B cell (primary cell): ENCODE measurements around the gene DRAM2. TPM values are rescaled to one million over a fixed set of nuclear protein-coding genes. Genes with fewer than 3 reads are reported as not detected.

Source experiments
- ATAC-seq: fragments of 200-7000 bp; cut with Tn5 transposase; one replicate; pipeline ENCODE4 v1.10.0; 2021; ENCODE audit warnings: low read depth, mild to moderate bottlenecking, moderate number of reproducible peaks, moderate library complexity
- CTCF ChIA-PET: fragments of 350-600 bp; sonication (Branson Sonifier 250); formaldehyde crosslinking; loops from one replicate; lab custom pipeline; 2021; ENCODE audit warnings: antibody characterized with exemption, inconsistent platforms; lab: Charles Lee
- POLR2A ChIA-PET: fragments of 350-600 bp; sonication (Branson Sonifier 250); formaldehyde crosslinking; loops from one replicate; lab custom pipeline; 2021; ENCODE audit warnings: antibody characterized with exemption; lab: Charles Lee
- DNase-seq: peaks from one replicate; pipeline ENCODE4 v3.0.0; 2013
- H2AFZ ChIP-seq: 2 replicates; pipeline ENCODE4 v1.6.1; 2012; ENCODE audit warnings: mild to moderate bottlenecking, low read depth, low read length; ENCODE audit not compliant: insufficient read depth, poor library complexity, severe bottlenecking
- H3K27ac ChIP-seq, 2 donors: 1 replicate in 1 of 2; 2 replicates in 1 of 2; pipeline ENCODE4 v1.5.1; 2012 to 2013; ENCODE audit warnings: low read length in 2 of 2, mild to moderate bottlenecking in 2 of 2, moderate library complexity in 1 of 2
- H3K27me3 ChIP-seq, 4 experiments: fragments of 200-600 bp in 1 of 4; sonication (generic) in 1 of 4; replicated peaks in 1 of 4; 1 replicate in 2 of 4; 2 replicates in 2 of 4; pipeline versions ENCODE4 v1.6.1 to v1.7.0; 2013 to 2016; ENCODE audit warnings: low read length in 3 of 4, mild to moderate bottlenecking in 2 of 4, mixed read lengths in 1 of 4, moderate library complexity in 1 of 4; ENCODE audit not compliant: insufficient read depth in 4 of 4, control insufficient read depth in 3 of 4; ENCODE audit errors: control extremely low read depth in 1 of 4
- H3K36me3 ChIP-seq, 2 experiments: replicated peaks in 1 of 2; 1 replicate in 1 of 2; 2 replicates in 1 of 2; pipeline versions ENCODE4 v1.6.1 to v1.7.1; 2013; ENCODE audit warnings: low read length in 1 of 2; ENCODE audit not compliant: insufficient read depth in 2 of 2, control insufficient read depth in 1 of 2; ENCODE audit errors: control extremely low read depth in 1 of 2, extremely low read depth in 1 of 2
- H3K4me1 ChIP-seq, 2 donors: fragments of 200-600 bp in 1 of 2; sonication (generic) in 1 of 2; 1 replicate in 1 of 2; 2 replicates in 1 of 2; pipeline versions ENCODE4 v1.5.1 to v1.6.1; 2013 to 2017; ENCODE audit warnings: low read length in 2 of 2; ENCODE audit not compliant: control insufficient read depth in 2 of 2, insufficient read depth in 2 of 2
- H3K4me2 ChIP-seq: replicated peaks from 2 replicates; pipeline ENCODE3; 2012; ENCODE audit warnings: mild to moderate bottlenecking, low read depth, low read length; ENCODE audit not compliant: poor library complexity, severe bottlenecking
- H3K4me3 ChIP-seq, 5 experiments: fragments of 200-600 bp in 1 of 5; sonication (generic) in 1 of 5; 1 replicate in 3 of 5; 2 replicates in 2 of 5; pipeline versions ENCODE4 v1.5.1 to v1.7.0; 2011 to 2016; ENCODE audit warnings: low read length in 4 of 5, mild to moderate bottlenecking in 4 of 5, low read depth in 2 of 5, control low read depth in 1 of 5, moderate library complexity in 1 of 5; ENCODE audit not compliant: insufficient read depth in 1 of 5; ENCODE audit errors: control extremely low read depth in 1 of 5, extremely low read depth in 1 of 5
- H3K79me2 ChIP-seq: fragments of 200-600 bp; sonication (generic); one replicate; pipeline ENCODE4 v1.6.0; 2016; ENCODE audit warnings: low read length; ENCODE audit not compliant: control insufficient read depth, insufficient read depth
- H3K9ac ChIP-seq: fragments of 200-600 bp; sonication (generic); 2 replicates; pipeline ENCODE4 v1.6.1; 2017; ENCODE audit warnings: mild to moderate bottlenecking, low read length, moderate library complexity
- H3K9me3 ChIP-seq, 3 donors: one replicate each; pipeline versions ENCODE4 v1.6.1 to v1.7.1; 2013; ENCODE audit warnings: low read length in 2 of 3; ENCODE audit not compliant: control insufficient read depth in 2 of 3, insufficient read depth in 1 of 3; ENCODE audit errors: control extremely low read depth in 1 of 3
- H4K20me1 ChIP-seq: 2 replicates; pipeline ENCODE4 v1.6.0; 2012; ENCODE audit warnings: mild to moderate bottlenecking, low read length; ENCODE audit not compliant: insufficient read depth, control insufficient read depth, poor library complexity, severe bottlenecking
- H3K27ac Mint-ChIP-seq: one replicate; pipeline ENCODE4 v1.8.0; 2021; ENCODE audit warnings: mixed read lengths
- H3K27me3 Mint-ChIP-seq: one replicate; pipeline ENCODE4 v1.8.0; 2021; ENCODE audit warnings: mixed read lengths
- H3K4me1 Mint-ChIP-seq: one replicate; pipeline ENCODE4 v1.8.0; 2021; ENCODE audit warnings: mixed read lengths
- H3K4me3 Mint-ChIP-seq: one replicate; pipeline ENCODE4 v1.8.0; 2021; ENCODE audit warnings: mixed read lengths
- H3K9me3 Mint-ChIP-seq: one replicate; pipeline ENCODE4 v1.8.0; 2022; ENCODE audit warnings: mixed read lengths; ENCODE audit not compliant: insufficient read depth
- CTCF ChIP-seq: fragments of 200-600 bp; IDR thresholded peaks from one replicate; pipeline ENCODE4 v1.8.0; 2022; ENCODE audit warnings: antibody characterized with exemption, mild to moderate bottlenecking
- EZH2 ChIP-seq: IDR thresholded peaks from 2 replicates; pipeline ENCODE4 v1.6.1; 2012; ENCODE audit warnings: borderline replicate concordance, low read depth, mild to moderate bottlenecking, moderate library complexity, low read length; ENCODE audit not compliant: insufficient read depth, poor library complexity, severe bottlenecking
- WGBS: methylation state at CpG from one replicate; pipeline ENCODE4 v1.1.5; 2013; ENCODE audit warnings: missing lambda C conversion rate; ENCODE audit not compliant: insufficient coverage; 5-methylcytosine and 5-hydroxymethylcytosine counted together
- intact Hi-C: fragments of 100-400 bp; cut with micrococcal nuclease; formaldehyde crosslinking; loops from one replicate; pipeline ENCODE4 v1.10.0; 2022
- polyA plus RNA-seq: library from polyadenylated mRNA; depleted of rRNA; stranded (reverse); fragments of >200 nt; gene quantifications from 2 replicates; pipeline ENCODE4 v1.2.3, GENCODE V29; 2012
- total RNA-seq, 2 donors: library from RNA; stranded (reverse); fragments of 120-200 nt in 1 of 2; gene quantifications; 1 replicate in 1 of 2; 2 replicates in 1 of 2; pipeline versions ENCODE4 v1.2.3 to v1.2.4, GENCODE V29; 2013 to 2022

DRAM2 gene
- total and polyA plus RNA-seq, 2 donors (not counting 1 experiment from before 2014, with no cell fraction given) = 102 to 195 TPM

- Histone ChIP-seq H3K27me3 (no peaks in the 10 kb centered on the region), H4K20me1 (peaks cover 28% of the 10 kb centered on the region), H3K79me2 (peaks cover 98% of the 10 kb centered on the region), H3K36me3 (peaks cover 13 to 74% of the 10 kb centered on the region in 2 experiments), H3K9ac (no peak overlapping the region), H3K4me2 (no peak overlapping the region), H3K4me1 (peaks cover 9 to 32% of the 10 kb centered on the region in 2 donors), H3K9me3 (no peaks in the 10 kb centered on the region), H3K27ac (no peak overlapping the region), H3K4me3 (no peak overlapping the region), H2AFZ (no peak overlapping the region)
- no peak for ATAC-seq
- H3K9me3 Mint-ChIP-seq = no peaks in the 10 kb centered on the region
- POLR2A ChIA-PET = no interaction called here
- peaks cover 54% of the 10 kb centered on the region for H3K4me1 Mint-ChIP-seq
- CTCF ChIA-PET = interaction anchor here (1.1 to 1.4 kb wide), 2 partner anchors 17 to 243 kb away, joined by 3 to 6 read pairs; partner anchors contain the start of genes CEPT1 and DRAM2
- intact Hi-C loops = no loop called here
- DNase-seq = no peak
- H3K27ac Mint-ChIP-seq = no peak overlapping the region
- H3K4me3 Mint-ChIP-seq = no peak overlapping the region
- TF ChIP-seq CTCF = no peak
- no peak for TF ChIP-seq EZH2
- no CpG with 5 or more reads among the region's 2 CpGs for WGBS
- H3K27me3 Mint-ChIP-seq = no peaks in the 10 kb centered on the region
Observed at GRCh38 chr1:111157431-111157830, 17.5 kb upstream of the DRAM2 start.
